Psoas muscle (tissue), 8 donors: ENCODE data around the gene UTS2B. TPM values are rescaled to one million over a fixed set of nuclear protein-coding genes. Genes with fewer than 3 reads are reported as not detected.

Experiments used
- ATAC-seq, 4 donors: fragments of 200-7000 bp; cut with Tn5 transposase; one replicate each; pipeline ENCODE4 v1.9.1; 2020; ENCODE audit warnings: moderate library complexity in 3 of 4, mild to moderate bottlenecking in 2 of 4
- DNase-seq, 2 donors: peaks; one replicate each; pipeline ENCODE4 v3.0.0-alpha.2; 2020
- H3K27ac ChIP-seq: fragments of 200-600 bp; one replicate; pipeline ENCODE4 v1.8.0; 2022
- H3K27me3 ChIP-seq, 3 donors: fragments of 200-600 bp in 1 of 3; one replicate each; pipeline versions ENCODE4 v1.6.1 to v1.8.0; 2013 to 2022; ENCODE audit warnings: low read length in 2 of 3, mild to moderate bottlenecking in 2 of 3, moderate library complexity in 1 of 3; ENCODE audit not compliant: insufficient read depth in 3 of 3
- H3K36me3 ChIP-seq, 2 donors: fragments of 200-600 bp in 1 of 2; one replicate each; pipeline versions ENCODE4 v1.6.1 to v1.8.0; 2013 to 2022; ENCODE audit warnings: low read depth in 1 of 2, mild to moderate bottlenecking in 1 of 2, moderate library complexity in 1 of 2; ENCODE audit not compliant: insufficient read depth in 1 of 2
- H3K4me1 ChIP-seq: fragments of 200-600 bp; one replicate; pipeline ENCODE4 v1.8.0; 2022
- H3K4me3 ChIP-seq: fragments of 200-600 bp; one replicate; pipeline ENCODE4 v1.8.0; 2022; ENCODE audit warnings: mild to moderate bottlenecking
- H3K9me3 ChIP-seq: fragments of 200-600 bp; one replicate; pipeline ENCODE4 v1.8.0; 2022
- CTCF ChIP-seq: fragments of 200-600 bp; IDR thresholded peaks from one replicate; pipeline ENCODE4 v1.8.0; 2022; ENCODE audit warnings: antibody characterized with exemption
- WGBS, 3 donors: extraction: QIAGEN DNeasy Blood & Tissue Kit; methylation state at CpG; one replicate each; pipeline versions ENCODE4 v1.1.6 to v1.1.7; 2013; 5-methylcytosine and 5-hydroxymethylcytosine counted together
- intact Hi-C, 2 donors: fragments of 100-400 bp; cut with DNase I; formaldehyde crosslinking; loops; one replicate each; pipeline versions ENCODE4 v1.11.0 to v1.14.2; 2022
- polyA plus RNA-seq, 3 donors: library from polyadenylated mRNA; stranded (reverse); fragments of 200-250 nt; gene quantifications; one replicate each; pipeline ENCODE4 v1.2.3, GENCODE V29; 2013
- total RNA-seq, 4 donors: library from RNA; stranded (reverse); fragmentation: NEBNext Ultra II Directional in 2 of 4; extraction: Animal tissue kit (Norgen Biotek cat#: 25700) in 2 of 4; gene quantifications; one replicate each; pipeline versions ENCODE4 v1.2.1 to v1.2.4, GENCODE V29; 2021 to 2023
- donor health status: healthy with polysubstance abuse.
- donor health status: DM: no; HTN: no; CAD: no; lungs with moderate emphysema.
- donor health status: Bipolar disorder and iron deficiency.
- donor health status: healthy.
- donor health status: DM: yes; HTN: yes; CAD: no.
- donor health status: DM: no; HTN: no; CAD: no.
- donor health status: DM: no; HTN: no; CAD: no.
- donor health status: DM: yes; HTN: yes; CAD: no.

UTS2B gene
- total and polyA plus RNA-seq, 7 donors, result 0.03 to 0.22 (median 0.05) TPM; not detected in 3

- Histone ChIP-seq H3K27ac (no peak overlapping the region), H3K4me1 (no peaks in the 10 kb centered on the region), H3K4me3 (no peak overlapping the region), H3K27me3 (no peaks in the 10 kb centered on the region), H3K36me3 (no peaks in the 10 kb centered on the region), H3K9me3 (no peaks in the 10 kb centered on the region)
- ATAC-seq (no peak), DNase-seq (no peak)
- intact Hi-C loops, result loop anchor here in 1 of 2 donors (5.0 to 10.0 kb wide), 2 partner anchors 145 to 1568 kb away; no protein-coding TSS in a partner anchor
- TF ChIP-seq CTCF, result no peak
- 85 to 91% (median 87%) methylated on average over 5 of the region's 5 CpGs for WGBS, 3 donors
Observed at GRCh38 chr3:191237047-191237882, 93.1 kb downstream of the UTS2B start.

DNA sequence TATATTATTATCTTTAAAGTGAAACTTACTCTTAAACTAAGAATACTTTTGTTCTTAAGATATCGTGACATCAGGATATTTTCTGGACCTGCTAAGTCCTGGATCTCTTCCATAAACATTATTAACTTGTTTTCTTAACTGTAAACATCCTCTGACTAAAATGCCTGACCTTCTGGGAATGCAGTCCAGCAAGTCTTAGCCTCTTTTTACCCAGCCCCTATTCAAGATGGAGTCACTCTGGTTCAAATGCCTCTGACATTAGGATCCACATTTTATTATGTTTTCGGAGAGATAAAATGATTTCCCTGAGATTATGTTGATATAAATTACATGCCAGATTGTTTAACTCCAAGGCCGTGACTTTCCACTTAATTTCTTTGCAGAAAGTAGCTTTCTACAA lies 93.7 kb downstream of the UTS2B start:
- no peak for TF ChIP-seq CTCF
- intact Hi-C loops, result loop anchor here in 1 of 2 donors (5.0 to 10.0 kb wide), 2 partner anchors 146 to 1568 kb away; no protein-coding TSS in a partner anchor

DNA sequence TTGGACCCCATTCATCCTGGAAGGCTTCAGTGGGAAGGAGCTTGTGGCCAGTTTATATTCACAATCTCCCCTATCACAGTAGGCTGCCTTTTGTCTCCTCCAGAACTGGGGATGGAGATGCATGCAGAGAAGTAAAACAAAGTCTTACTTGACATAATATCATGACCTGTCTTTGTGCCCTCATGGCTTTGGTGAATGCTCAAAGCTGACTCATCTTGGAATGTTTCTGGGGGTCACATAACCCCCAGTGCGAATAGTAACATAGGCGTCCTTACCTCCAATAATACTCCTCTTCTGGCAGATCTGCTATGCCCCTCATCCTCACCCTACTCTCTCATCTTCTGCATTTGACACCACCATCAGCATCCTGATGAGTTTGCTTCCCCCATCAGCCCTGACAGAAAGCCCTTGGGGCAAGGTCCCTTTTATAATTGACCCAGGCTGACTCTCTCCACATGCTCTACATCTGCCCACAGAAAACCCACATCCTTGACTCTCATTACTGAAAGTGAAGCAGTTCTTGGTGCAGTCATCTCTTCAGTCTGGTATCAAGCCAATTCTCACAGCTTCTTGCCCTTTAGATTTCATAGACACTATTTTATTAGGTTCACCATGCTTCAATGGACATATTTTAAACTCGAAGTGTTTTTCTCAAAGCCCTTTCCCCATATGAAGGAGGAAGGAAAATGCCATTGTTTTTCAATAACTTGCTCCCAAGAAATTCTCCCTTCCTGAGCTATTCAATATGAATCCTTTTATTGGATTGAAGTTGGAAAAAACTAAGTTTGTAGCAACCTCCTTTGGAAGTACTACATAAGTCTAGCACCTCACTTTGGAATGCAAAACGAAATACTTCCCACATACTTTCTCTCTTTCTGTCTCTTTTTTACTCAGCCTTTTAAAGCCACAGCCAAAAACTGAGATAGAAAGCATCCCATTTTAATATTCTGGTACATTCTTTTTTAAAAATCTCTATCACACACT lies 94.7 kb downstream of the UTS2B start:
- no peak for DNase-seq
- Histone ChIP-seq H3K27ac (no peak overlapping the region), H3K36me3 (no peaks in the 10 kb centered on the region), H3K9me3 (no peaks in the 10 kb centered on the region), H3K4me3 (no peak overlapping the region), H3K4me1 (no peaks in the 10 kb centered on the region), H3K27me3 (no peaks in the 10 kb centered on the region)
- no peak for ATAC-seq
- TF ChIP-seq CTCF, result no peak
- intact Hi-C loops, result loop anchor here in 1 of 2 donors (5.0 to 10.0 kb wide), 2 partner anchors 147 to 1569 kb away; no protein-coding TSS in a partner anchor
- 54 to 79% (median 71%) methylated on average over 4 of the region's 4 CpGs for WGBS, 3 donors

More for the DNA sequence above, 93.7 kb downstream of the UTS2B start:
- Histone ChIP-seq H3K27me3 (no peaks in the 10 kb centered on the region), H3K27ac (no peak overlapping the region), H3K4me1 (no peaks in the 10 kb centered on the region), H3K9me3 (no peaks in the 10 kb centered on the region), H3K36me3 (no peaks in the 10 kb centered on the region), H3K4me3 (no peak overlapping the region)
- 61 to 65% (median 65%) methylated on average over 3 of the region's 3 CpGs for WGBS, 3 donors
- ATAC-seq (no peak), DNase-seq (no peak)

- H3K9me3 ChIP-seq, result no peaks in the 10 kb centered on the region
- H3K27ac ChIP-seq, result no peak overlapping the region
- no peak for ATAC-seq
- no peaks in the 10 kb centered on the region for H3K36me3 ChIP-seq
- TF ChIP-seq CTCF, result no peak
- intact Hi-C loops, result loop anchor here in 1 of 2 donors (10.0 kb wide), 1 partner anchor 1571 kb away; no protein-coding TSS in a partner anchor
- H3K27me3 ChIP-seq, result no peaks in the 10 kb centered on the region
- no peak overlapping the region for H3K4me3 ChIP-seq
- WGBS, 3 donors, result 92 to 97% (median 96%) methylated on average over 9 of the region's 9 CpGs
- no peaks in the 10 kb centered on the region for H3K4me1 ChIP-seq
- no peak for DNase-seq
Observed at GRCh38 chr3:191234216-191234615, 96.1 kb downstream of the UTS2B start.
